Psoas muscle (tissue), 8 donors: Measurements from ENCODE around the gene SFT2D2. TPM values are rescaled to one million over a fixed set of nuclear protein-coding genes. Genes with fewer than 3 reads are reported as not detected.

Experiments used
- ATAC-seq, 4 donors: fragments of 200-7000 bp; cut with Tn5 transposase; one replicate each; pipeline ENCODE4 v1.9.1; 2020; ENCODE audit warnings: moderate library complexity in 3 of 4, mild to moderate bottlenecking in 2 of 4
- DNase-seq, 2 donors: peaks; one replicate each; pipeline ENCODE4 v3.0.0-alpha.2; 2020
- H3K27ac ChIP-seq: fragments of 200-600 bp; one replicate; pipeline ENCODE4 v1.8.0; 2022
- H3K27me3 ChIP-seq, 3 donors: fragments of 200-600 bp in 1 of 3; one replicate each; pipeline versions ENCODE4 v1.6.1 to v1.8.0; 2013 to 2022; ENCODE audit warnings: low read length in 2 of 3, mild to moderate bottlenecking in 2 of 3, moderate library complexity in 1 of 3; ENCODE audit not compliant: insufficient read depth in 3 of 3
- H3K36me3 ChIP-seq, 2 donors: fragments of 200-600 bp in 1 of 2; one replicate each; pipeline versions ENCODE4 v1.6.1 to v1.8.0; 2013 to 2022; ENCODE audit warnings: low read depth in 1 of 2, mild to moderate bottlenecking in 1 of 2, moderate library complexity in 1 of 2; ENCODE audit not compliant: insufficient read depth in 1 of 2
- H3K4me1 ChIP-seq: fragments of 200-600 bp; one replicate; pipeline ENCODE4 v1.8.0; 2022
- H3K4me3 ChIP-seq: fragments of 200-600 bp; one replicate; pipeline ENCODE4 v1.8.0; 2022; ENCODE audit warnings: mild to moderate bottlenecking
- H3K9me3 ChIP-seq: fragments of 200-600 bp; one replicate; pipeline ENCODE4 v1.8.0; 2022
- CTCF ChIP-seq: fragments of 200-600 bp; IDR thresholded peaks from one replicate; pipeline ENCODE4 v1.8.0; 2022; ENCODE audit warnings: antibody characterized with exemption
- WGBS, 3 donors: extraction: QIAGEN DNeasy Blood & Tissue Kit; methylation state at CpG; one replicate each; pipeline versions ENCODE4 v1.1.6 to v1.1.7; 2013; 5-methylcytosine and 5-hydroxymethylcytosine counted together
- intact Hi-C, 2 donors: fragments of 100-400 bp; cut with DNase I; formaldehyde crosslinking; loops; one replicate each; pipeline versions ENCODE4 v1.11.0 to v1.14.2; 2022
- polyA plus RNA-seq, 3 donors: library from polyadenylated mRNA; stranded (reverse); fragments of 200-250 nt; gene quantifications; one replicate each; pipeline ENCODE4 v1.2.3, GENCODE V29; 2013
- total RNA-seq, 4 donors: library from RNA; stranded (reverse); fragmentation: NEBNext Ultra II Directional in 2 of 4; extraction: Animal tissue kit (Norgen Biotek cat#: 25700) in 2 of 4; gene quantifications; one replicate each; pipeline versions ENCODE4 v1.2.1 to v1.2.4, GENCODE V29; 2021 to 2023
- donor health status: healthy with polysubstance abuse.
- donor health status: DM: no; HTN: no; CAD: no; lungs with moderate emphysema.
- donor health status: Bipolar disorder and iron deficiency.
- donor health status: healthy.
- donor health status: DM: yes; HTN: yes; CAD: no.
- donor health status: DM: no; HTN: no; CAD: no.
- donor health status: DM: no; HTN: no; CAD: no.
- donor health status: DM: yes; HTN: yes; CAD: no.

Gene SFT2D2
- total and polyA plus RNA-seq, 7 donors = 2.0 to 15.5 (median 12.7) TPM

GRCh38 chr1:168288311-168289052, 62.7 kb downstream of the SFT2D2 start:
- ATAC-seq (no peak), DNase-seq (no peak)
- intact Hi-C loops = no loop called here
- H3K27ac ChIP-seq = no peak overlapping the region
- WGBS, 3 donors = 94 to 96% (median 95%) methylated on average over 3 of the region's 3 CpGs
- TF ChIP-seq CTCF = no peak
- H3K9me3 ChIP-seq = no peaks in the 10 kb centered on the region
- H3K4me3 ChIP-seq = no peak overlapping the region
- no peaks in the 10 kb centered on the region for H3K36me3 ChIP-seq
- no peaks in the 10 kb centered on the region for H3K27me3 ChIP-seq
- H3K4me1 ChIP-seq = no peaks in the 10 kb centered on the region

- 88 to 90% (median 89%) methylated on average over 15 of the region's 15 CpGs for WGBS, 3 donors
- no peaks in the 10 kb centered on the region for H3K36me3 ChIP-seq
- no peaks in the 10 kb centered on the region for H3K9me3 ChIP-seq
- TF ChIP-seq CTCF = no peak
- intact Hi-C loops = no loop called here
- H3K4me1 ChIP-seq = no peaks in the 10 kb centered on the region
- ATAC-seq = no peak
- no peaks in the 10 kb centered on the region for H3K27me3 ChIP-seq
- no peak overlapping the region for H3K27ac ChIP-seq
- H3K4me3 ChIP-seq = no peak overlapping the region
- no peak for DNase-seq
Measured at GRCh38 chr1:168291222-168291837, 65.5 kb downstream of the SFT2D2 start.

- Histone ChIP-seq H3K4me3 (no peak overlapping the region), H3K36me3 (no peaks in the 10 kb centered on the region), H3K4me1 (no peaks in the 10 kb centered on the region), H3K9me3 (no peaks in the 10 kb centered on the region), H3K27ac (no peak overlapping the region), H3K27me3 (no peaks in the 10 kb centered on the region)
- TF ChIP-seq CTCF = no peak
- no peak for DNase-seq
- ATAC-seq = no peak
- WGBS, 3 donors = 73 to 100% (median 98%) methylated on average over 1 of the region's 1 CpG
- intact Hi-C loops = no loop called here
Measured at GRCh38 chr1:168293356-168293755, 67.6 kb downstream of the SFT2D2 start.

GRCh38 chr1:168295411-168296114, 69.8 kb downstream of the SFT2D2 start:
- TF ChIP-seq CTCF = no peak
- no peaks in the 10 kb centered on the region for H3K9me3 ChIP-seq
- H3K4me3 ChIP-seq = no peak overlapping the region
- no peak for DNase-seq
- intact Hi-C loops = no loop called here
- WGBS, 3 donors = 84 to 89% (median 86%) methylated on average over 8 of the region's 8 CpGs
- H3K36me3 ChIP-seq = no peaks in the 10 kb centered on the region
- no peak overlapping the region for H3K27ac ChIP-seq
- no peak for ATAC-seq
- no peaks in the 10 kb centered on the region for H3K4me1 ChIP-seq
- H3K27me3 ChIP-seq = no peaks in the 10 kb centered on the region
